VCaP (cell line): ENCODE measurements around the gene RNF114.

Experiments used
- H3K27ac ChIP-seq: fragments of 450-650 bp; 2 replicates; pipeline ENCODE4 v1.5.1; 2017
- CTCF ChIP-seq: fragments of 450-650 bp; conservative IDR thresholded peaks from 2 replicates; pipeline ENCODE4 v1.5.1; 2017; ENCODE audit warnings: mild to moderate bottlenecking, moderate library complexity

The RNF114 gene

GRCh38 chr20:49964964-49965780 lies 29.0 kb downstream of the RNF114 start:
- H3K27ac ChIP-seq, result no peak overlapping the region
- peak; percentile 68 for TF ChIP-seq CTCF

- H3K27ac ChIP-seq, result no peak overlapping the region
- no peak for TF ChIP-seq CTCF
These were observed 29.6 kb downstream of the RNF114 start for GRCh38 chr20:49965781-49966305.

GRCh38 chr20:49966861-49967260 lies 30.7 kb downstream of the RNF114 start:
- TF ChIP-seq CTCF, result no peak
- H3K27ac ChIP-seq, result no peak overlapping the region

- no peak overlapping the region for H3K27ac ChIP-seq
- TF ChIP-seq CTCF, result no peak
These were observed 33.0 kb downstream of the RNF114 start for GRCh38 chr20:49969234-49969633.

GRCh38 chr20:49969946-49970345 lies 33.7 kb downstream of the RNF114 start:
- no peak overlapping the region for H3K27ac ChIP-seq
- TF ChIP-seq CTCF, result no peak

- no peak overlapping the region for H3K27ac ChIP-seq
- TF ChIP-seq CTCF, result no peak
These were observed 34.3 kb downstream of the RNF114 start for GRCh38 chr20:49970498-49970897.

GRCh38 chr20:49973981-49974380 lies 37.8 kb downstream of the RNF114 start:
- H3K27ac ChIP-seq, result no peak overlapping the region

More at GRCh38 chr20:49973981-49974380, 37.8 kb downstream of the RNF114 start:
- TF ChIP-seq CTCF, result no peak
